Panc1 (cell line): ENCODE results near the gene MARCHF9. TPM values are rescaled to one million over a fixed set of nuclear protein-coding genes. Genes with fewer than 3 reads are reported as not detected.
A peak's percentile ranks its signal among the peaks of the same experiment; 100 is the strongest.

Source experiments
- ATAC-seq: fragments of 200-7000 bp; cut with Tn5 transposase; 2 replicates; pipeline ENCODE4 v1.9.1; 2020; ENCODE audit warnings: mild to moderate bottlenecking, moderate library complexity
- BruUV-seq: library from RNA; stranded (reverse); fragments of 400-500 nt; replicated peaks from 2 replicates; lab custom pipeline; 2021; lab: Mats Ljungman, UMichigan
- CTCF ChIA-PET: fragments of 300-600 bp; sonication (Branson Sonifier 250); formaldehyde crosslinking; loops from one replicate; lab custom pipeline; 2022; ENCODE audit warnings: antibody characterized with exemption; lab: Charles Lee
- POLR2A ChIA-PET: fragments of 300-600 bp; sonication (Branson Sonifier 250); formaldehyde crosslinking; loops from one replicate; lab custom pipeline; 2022; ENCODE audit warnings: antibody characterized with exemption; lab: Charles Lee
- DNase-seq: peaks from one replicate; pipeline ENCODE4 v3.0.0-alpha.2; 2010; ENCODE audit warnings: low read depth, low spot score
- H3K27ac ChIP-seq: 2 replicates; pipeline ENCODE4 v1.5.1; 2011; ENCODE audit warnings: mild to moderate bottlenecking, low read length, inconsistent platforms
- H3K27me3 ChIP-seq: fragments of 200-500 bp; sonication (Bioruptor generic); 2 replicates; pipeline ENCODE4 v1.6.0; 2014; ENCODE audit warnings: low read length, inconsistent platforms; ENCODE audit not compliant: control insufficient read depth, insufficient read depth
- H3K36me3 ChIP-seq: fragments of 200-500 bp; sonication (Bioruptor generic); 2 replicates; pipeline ENCODE4 v1.5.1; 2014; ENCODE audit warnings: inconsistent platforms, mild to moderate bottlenecking, low read length, moderate library complexity; ENCODE audit not compliant: control insufficient read depth, insufficient read depth
- H3K4me1 ChIP-seq: 2 replicates; pipeline ENCODE4 v1.5.1; 2011; ENCODE audit warnings: inconsistent platforms, mild to moderate bottlenecking, low read length, moderate library complexity; ENCODE audit not compliant: control insufficient read depth, insufficient read depth
- H3K4me3 ChIP-seq, 2 experiments: 2 replicates each; pipeline ENCODE4 v1.5.1; 2011 to 2012; ENCODE audit warnings: low read depth in 2 of 2, low read length in 2 of 2, mild to moderate bottlenecking in 2 of 2, inconsistent platforms in 1 of 2, moderate library complexity in 1 of 2
- H3K9me3 ChIP-seq: fragments of 200-500 bp; sonication (Bioruptor generic); 2 replicates; pipeline ENCODE4 v1.5.1; 2014; ENCODE audit warnings: low read depth, mild to moderate bottlenecking, inconsistent platforms, low read length, moderate library complexity; ENCODE audit not compliant: control insufficient read depth, insufficient read depth
- POLR2AphosphoS5 ChIP-seq: IDR thresholded peaks from 2 replicates; pipeline ENCODE4 v1.6.1; 2012; ENCODE audit warnings: mild to moderate bottlenecking, low read depth, low read length, moderate library complexity
- SIN3A ChIP-seq: IDR thresholded peaks from 2 replicates; pipeline ENCODE4 v1.6.1; 2012; ENCODE audit warnings: low read depth, mild to moderate bottlenecking, low read length, moderate library complexity, borderline replicate concordance; ENCODE audit not compliant: insufficient read depth
- TCF7L2 ChIP-seq: IDR thresholded peaks from 2 replicates; pipeline ENCODE4 v1.6.1; 2011; ENCODE audit warnings: mild to moderate bottlenecking, low read depth, low read length, inconsistent platforms
- in situ Hi-C: cut with HindIII; loops from 2 replicates; pipeline ENCODE4 v1.10.0; 2016; ENCODE audit warnings: low sequenced_read_pairs, low pct_unique_long_range_greater_than_20kb
- intact Hi-C: fragments of 100-400 bp; cut with micrococcal nuclease; formaldehyde crosslinking; loops from one replicate; pipeline ENCODE4 v1.10.0; 2022; ENCODE audit not compliant: unreplicated experiment
- total RNA-seq: library from RNA; stranded (reverse); gene quantifications from one replicate; pipeline ENCODE4 v1.2.1, GENCODE V29; 2021; ENCODE audit not compliant: unreplicated experiment
- TF ChIP-seq, protein P1 (sequence below), 2 experiments: IDR thresholded peaks; 2 replicates each; pipeline ENCODE4 v1.6.1; 2011 to 2012; ENCODE audit warnings: low read depth in 2 of 2, control low read depth in 1 of 2, low read length in 1 of 2, mild to moderate bottlenecking in 1 of 2, moderate library complexity in 1 of 2; ENCODE audit not compliant: insufficient read depth in 1 of 2
- TF ChIP-seq, protein P2 (sequence below): fragments of 450-650 bp; IDR thresholded peaks from 2 replicates; pipeline ENCODE4 v1.5.1; 2017; ENCODE audit warnings: mild to moderate bottlenecking

The MARCHF9 gene
- total RNA-seq, 1 experiment from 2014 or later: 2.3 TPM

- TF ChIP-seq TCF7L2: no peak
- TF ChIP-seq SIN3A: no peak
- TF ChIP-seq, protein P1, sequence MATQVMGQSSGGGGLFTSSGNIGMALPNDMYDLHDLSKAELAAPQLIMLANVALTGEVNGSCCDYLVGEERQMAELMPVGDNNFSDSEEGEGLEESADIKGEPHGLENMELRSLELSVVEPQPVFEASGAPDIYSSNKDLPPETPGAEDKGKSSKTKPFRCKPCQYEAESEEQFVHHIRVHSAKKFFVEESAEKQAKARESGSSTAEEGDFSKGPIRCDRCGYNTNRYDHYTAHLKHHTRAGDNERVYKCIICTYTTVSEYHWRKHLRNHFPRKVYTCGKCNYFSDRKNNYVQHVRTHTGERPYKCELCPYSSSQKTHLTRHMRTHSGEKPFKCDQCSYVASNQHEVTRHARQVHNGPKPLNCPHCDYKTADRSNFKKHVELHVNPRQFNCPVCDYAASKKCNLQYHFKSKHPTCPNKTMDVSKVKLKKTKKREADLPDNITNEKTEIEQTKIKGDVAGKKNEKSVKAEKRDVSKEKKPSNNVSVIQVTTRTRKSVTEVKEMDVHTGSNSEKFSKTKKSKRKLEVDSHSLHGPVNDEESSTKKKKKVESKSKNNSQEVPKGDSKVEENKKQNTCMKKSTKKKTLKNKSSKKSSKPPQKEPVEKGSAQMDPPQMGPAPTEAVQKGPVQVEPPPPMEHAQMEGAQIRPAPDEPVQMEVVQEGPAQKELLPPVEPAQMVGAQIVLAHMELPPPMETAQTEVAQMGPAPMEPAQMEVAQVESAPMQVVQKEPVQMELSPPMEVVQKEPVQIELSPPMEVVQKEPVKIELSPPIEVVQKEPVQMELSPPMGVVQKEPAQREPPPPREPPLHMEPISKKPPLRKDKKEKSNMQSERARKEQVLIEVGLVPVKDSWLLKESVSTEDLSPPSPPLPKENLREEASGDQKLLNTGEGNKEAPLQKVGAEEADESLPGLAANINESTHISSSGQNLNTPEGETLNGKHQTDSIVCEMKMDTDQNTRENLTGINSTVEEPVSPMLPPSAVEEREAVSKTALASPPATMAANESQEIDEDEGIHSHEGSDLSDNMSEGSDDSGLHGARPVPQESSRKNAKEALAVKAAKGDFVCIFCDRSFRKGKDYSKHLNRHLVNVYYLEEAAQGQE (IDR thresholded peaks at IDR 0.05; ENCODE audit: insufficient read depth in 1 of 2, low read depth in 2 of 2, low read length in 1 of 2): peak; percentile 87 to 90
- H3K4me1 ChIP-seq: peaks cover 3% of the 10 kb centered on the region
- no peak for DNase-seq
- intact Hi-C loops: no loop called here
- H3K27ac ChIP-seq: no peak overlapping the region
- H3K9me3 ChIP-seq: no peaks in the 10 kb centered on the region
- peaks cover 11% of the 10 kb centered on the region for H3K27me3 ChIP-seq
- no peak overlapping the region for H3K4me3 ChIP-seq
- H3K36me3 ChIP-seq: no peaks in the 10 kb centered on the region; the same call in 1 of the 2 replicates
- POLR2A ChIA-PET: no interaction called here
- BruUV-seq: no TSS peak
- CTCF ChIA-PET: no interaction called here
- in situ Hi-C loops: no loop called here
- no peak for ATAC-seq
Measured at GRCh38 chr12:57760347-57760982, 5.6 kb downstream of the MARCHF9 start.

DNA sequence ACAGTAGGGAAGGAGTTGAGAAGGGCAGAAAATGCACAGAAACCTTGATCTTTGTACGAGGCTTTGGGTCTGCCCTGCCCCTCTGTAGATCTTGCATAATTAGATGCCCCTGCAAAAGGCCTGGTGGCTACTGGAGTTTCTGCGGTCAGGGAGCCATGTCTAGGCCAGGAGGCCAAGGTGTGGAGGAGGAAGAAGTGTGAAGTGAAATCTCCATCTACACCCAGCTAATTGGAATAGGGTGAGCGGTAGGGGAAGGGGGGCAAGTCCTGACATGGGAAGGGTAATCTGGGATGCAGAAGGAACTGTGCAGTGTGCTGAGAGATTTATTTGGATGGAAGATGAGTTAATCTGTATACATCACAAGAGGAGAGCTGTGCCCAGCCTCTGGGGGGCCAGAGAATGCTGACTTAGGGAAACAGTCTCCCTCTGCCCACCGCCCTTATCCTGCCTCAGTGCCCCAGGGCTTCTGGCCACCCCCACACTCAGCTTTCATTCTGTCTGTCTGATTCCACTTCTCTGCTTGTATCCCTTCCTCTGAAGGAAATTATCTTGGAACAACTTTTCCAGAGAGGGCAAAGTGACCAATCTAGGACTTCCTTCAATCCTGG lies 6.6 kb downstream of the MARCHF9 start:
- intact Hi-C loops: no loop called here
- POLR2A ChIA-PET: no interaction called here
- TF ChIP-seq POLR2AphosphoS5 (no peak), TCF7L2 (no peak), SIN3A (no peak)
- TF ChIP-seq, protein P2, sequence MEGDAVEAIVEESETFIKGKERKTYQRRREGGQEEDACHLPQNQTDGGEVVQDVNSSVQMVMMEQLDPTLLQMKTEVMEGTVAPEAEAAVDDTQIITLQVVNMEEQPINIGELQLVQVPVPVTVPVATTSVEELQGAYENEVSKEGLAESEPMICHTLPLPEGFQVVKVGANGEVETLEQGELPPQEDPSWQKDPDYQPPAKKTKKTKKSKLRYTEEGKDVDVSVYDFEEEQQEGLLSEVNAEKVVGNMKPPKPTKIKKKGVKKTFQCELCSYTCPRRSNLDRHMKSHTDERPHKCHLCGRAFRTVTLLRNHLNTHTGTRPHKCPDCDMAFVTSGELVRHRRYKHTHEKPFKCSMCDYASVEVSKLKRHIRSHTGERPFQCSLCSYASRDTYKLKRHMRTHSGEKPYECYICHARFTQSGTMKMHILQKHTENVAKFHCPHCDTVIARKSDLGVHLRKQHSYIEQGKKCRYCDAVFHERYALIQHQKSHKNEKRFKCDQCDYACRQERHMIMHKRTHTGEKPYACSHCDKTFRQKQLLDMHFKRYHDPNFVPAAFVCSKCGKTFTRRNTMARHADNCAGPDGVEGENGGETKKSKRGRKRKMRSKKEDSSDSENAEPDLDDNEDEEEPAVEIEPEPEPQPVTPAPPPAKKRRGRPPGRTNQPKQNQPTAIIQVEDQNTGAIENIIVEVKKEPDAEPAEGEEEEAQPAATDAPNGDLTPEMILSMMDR: no peak
- TF ChIP-seq, protein P1 (IDR thresholded peaks at IDR 0.05; ENCODE audit: insufficient read depth in 1 of 2, low read depth in 2 of 2, low read length in 1 of 2): no peak
- ATAC-seq (no peak), DNase-seq (no peak)
- Histone ChIP-seq H3K9me3 (no peaks in the 10 kb centered on the region), H3K36me3 (no peaks in the 10 kb centered on the region; the same call in 1 of the 2 replicates), H3K4me1 (peaks cover 3% of the 10 kb centered on the region), H3K27me3 (peaks cover 6% of the 10 kb centered on the region; the same call in 1 of the 2 replicates), H3K4me3 (no peak overlapping the region), H3K27ac (no peak overlapping the region)
- no TSS peak for BruUV-seq
- CTCF ChIA-PET: no interaction called here
- in situ Hi-C loops: no loop called here
